ENCODE results near the gene STN1.

DNA sequence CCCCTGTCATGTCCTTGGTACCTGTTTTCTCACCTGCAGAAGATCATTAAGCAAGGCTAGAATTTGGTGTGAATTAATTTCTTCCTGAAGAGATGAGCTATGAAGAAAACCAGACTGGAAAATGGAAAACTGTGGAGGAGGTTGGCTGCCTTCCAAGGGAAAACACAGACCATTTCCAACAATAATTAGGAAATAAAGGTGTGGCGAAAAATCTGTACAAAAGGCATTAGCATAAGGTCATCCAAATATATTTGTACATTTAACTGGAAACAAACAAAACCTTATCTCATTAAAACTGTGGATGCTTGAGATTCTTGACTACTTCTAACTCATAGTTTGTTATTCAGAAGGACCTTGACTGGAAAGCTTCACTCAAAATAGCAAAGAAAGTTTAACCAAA lies 1.7 kb downstream of the STN1 start:
- TF ChIP-seq, protein P1, sequence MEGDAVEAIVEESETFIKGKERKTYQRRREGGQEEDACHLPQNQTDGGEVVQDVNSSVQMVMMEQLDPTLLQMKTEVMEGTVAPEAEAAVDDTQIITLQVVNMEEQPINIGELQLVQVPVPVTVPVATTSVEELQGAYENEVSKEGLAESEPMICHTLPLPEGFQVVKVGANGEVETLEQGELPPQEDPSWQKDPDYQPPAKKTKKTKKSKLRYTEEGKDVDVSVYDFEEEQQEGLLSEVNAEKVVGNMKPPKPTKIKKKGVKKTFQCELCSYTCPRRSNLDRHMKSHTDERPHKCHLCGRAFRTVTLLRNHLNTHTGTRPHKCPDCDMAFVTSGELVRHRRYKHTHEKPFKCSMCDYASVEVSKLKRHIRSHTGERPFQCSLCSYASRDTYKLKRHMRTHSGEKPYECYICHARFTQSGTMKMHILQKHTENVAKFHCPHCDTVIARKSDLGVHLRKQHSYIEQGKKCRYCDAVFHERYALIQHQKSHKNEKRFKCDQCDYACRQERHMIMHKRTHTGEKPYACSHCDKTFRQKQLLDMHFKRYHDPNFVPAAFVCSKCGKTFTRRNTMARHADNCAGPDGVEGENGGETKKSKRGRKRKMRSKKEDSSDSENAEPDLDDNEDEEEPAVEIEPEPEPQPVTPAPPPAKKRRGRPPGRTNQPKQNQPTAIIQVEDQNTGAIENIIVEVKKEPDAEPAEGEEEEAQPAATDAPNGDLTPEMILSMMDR (IDR thresholded peaks at IDR 0.05), result no peak
- no peak for TF ChIP-seq POLR2A (IDR thresholded peaks at IDR 0.05)
